Measurements from ENCODE around the gene USP24.

- TF ChIP-seq CREB1 (CRISPR knock-in tag; IDR thresholded peaks at IDR 0.05) (no peak), ATF2 (CRISPR knock-in tag; IDR thresholded peaks at IDR 0.05; ENCODE audit: borderline replicate concordance, low read depth) (no peak), RELA (CRISPR knock-in tag; IDR thresholded peaks at IDR 0.05; ENCODE audit: borderline replicate concordance) (no peak), SMAD4 (CRISPR knock-in tag; IDR thresholded peaks at IDR 0.05) (no peak), ZNF121 (CRISPR knock-in tag; IDR thresholded peaks at IDR 0.05) (no peak), NFE2L1 (CRISPR knock-in tag; IDR thresholded peaks at IDR 0.05) (no peak), ZBTB43 (CRISPR knock-in tag; IDR thresholded peaks at IDR 0.05) (no peak), MYBL2 (CRISPR knock-in tag; IDR thresholded peaks at IDR 0.05) (no peak), ZNF219 (CRISPR knock-in tag; IDR thresholded peaks at IDR 0.05; ENCODE audit: borderline replicate concordance) (no peak), IRF1 (CRISPR knock-in tag; IDR thresholded peaks at IDR 0.05) (no peak), E2F1 (CRISPR knock-in tag; IDR thresholded peaks at IDR 0.05) (no peak)
- TF ChIP-seq, protein P1, sequence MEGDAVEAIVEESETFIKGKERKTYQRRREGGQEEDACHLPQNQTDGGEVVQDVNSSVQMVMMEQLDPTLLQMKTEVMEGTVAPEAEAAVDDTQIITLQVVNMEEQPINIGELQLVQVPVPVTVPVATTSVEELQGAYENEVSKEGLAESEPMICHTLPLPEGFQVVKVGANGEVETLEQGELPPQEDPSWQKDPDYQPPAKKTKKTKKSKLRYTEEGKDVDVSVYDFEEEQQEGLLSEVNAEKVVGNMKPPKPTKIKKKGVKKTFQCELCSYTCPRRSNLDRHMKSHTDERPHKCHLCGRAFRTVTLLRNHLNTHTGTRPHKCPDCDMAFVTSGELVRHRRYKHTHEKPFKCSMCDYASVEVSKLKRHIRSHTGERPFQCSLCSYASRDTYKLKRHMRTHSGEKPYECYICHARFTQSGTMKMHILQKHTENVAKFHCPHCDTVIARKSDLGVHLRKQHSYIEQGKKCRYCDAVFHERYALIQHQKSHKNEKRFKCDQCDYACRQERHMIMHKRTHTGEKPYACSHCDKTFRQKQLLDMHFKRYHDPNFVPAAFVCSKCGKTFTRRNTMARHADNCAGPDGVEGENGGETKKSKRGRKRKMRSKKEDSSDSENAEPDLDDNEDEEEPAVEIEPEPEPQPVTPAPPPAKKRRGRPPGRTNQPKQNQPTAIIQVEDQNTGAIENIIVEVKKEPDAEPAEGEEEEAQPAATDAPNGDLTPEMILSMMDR (IDR thresholded peaks at IDR 0.05) = no peak
- TF ChIP-seq, protein P2, sequence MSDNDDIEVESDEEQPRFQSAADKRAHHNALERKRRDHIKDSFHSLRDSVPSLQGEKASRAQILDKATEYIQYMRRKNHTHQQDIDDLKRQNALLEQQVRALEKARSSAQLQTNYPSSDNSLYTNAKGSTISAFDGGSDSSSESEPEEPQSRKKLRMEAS (CRISPR knock-in tag; IDR thresholded peaks at IDR 0.05) = no peak
- TF ChIP-seq, protein P3, sequence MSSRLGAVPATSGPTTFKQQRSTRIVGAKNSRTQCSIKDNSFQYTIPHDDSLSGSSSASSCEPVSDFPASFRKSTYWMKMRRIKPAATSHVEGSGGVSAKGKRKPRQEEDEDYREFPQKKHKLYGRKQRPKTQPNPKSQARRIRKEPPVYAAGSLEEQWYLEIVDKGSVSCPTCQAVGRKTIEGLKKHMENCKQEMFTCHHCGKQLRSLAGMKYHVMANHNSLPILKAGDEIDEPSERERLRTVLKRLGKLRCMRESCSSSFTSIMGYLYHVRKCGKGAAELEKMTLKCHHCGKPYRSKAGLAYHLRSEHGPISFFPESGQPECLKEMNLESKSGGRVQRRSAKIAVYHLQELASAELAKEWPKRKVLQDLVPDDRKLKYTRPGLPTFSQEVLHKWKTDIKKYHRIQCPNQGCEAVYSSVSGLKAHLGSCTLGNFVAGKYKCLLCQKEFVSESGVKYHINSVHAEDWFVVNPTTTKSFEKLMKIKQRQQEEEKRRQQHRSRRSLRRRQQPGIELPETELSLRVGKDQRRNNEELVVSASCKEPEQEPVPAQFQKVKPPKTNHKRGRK (CRISPR knock-in tag; IDR thresholded peaks at IDR 0.05; ENCODE audit: borderline replicate concordance) = no peak
Measured at GRCh38 chr1:55043011-55043410, 172.2 kb downstream of the USP24 start.
